GM12891 (cell line): Measurements from ENCODE around the gene LRMDA.

Experiments
- DNase-seq: peaks from one replicate; pipeline ENCODE4 v3.0.0; 2011; ENCODE audit warnings: low spot score; ENCODE audit not compliant: insufficient read length
- FAIRE-seq: peaks from 2 replicates; lab custom pipeline; 2011; peaks lifted over from hg19 to GRCh38; lab: Jason Lieb, UNC
- PAX5 ChIP-seq: IDR thresholded peaks from 2 replicates; pipeline ENCODE4 v1.6.1; 2011; ENCODE audit warnings: low read length, moderate library complexity, mild to moderate bottlenecking; ENCODE audit not compliant: insufficient read depth, severe bottlenecking
- POLR2A ChIP-seq: IDR thresholded peaks from 2 replicates; pipeline ENCODE4 v1.6.1; 2011; ENCODE audit warnings: low read depth, low read length, control low read depth
- POLR2AphosphoS5 ChIP-seq: IDR thresholded peaks from 2 replicates; pipeline ENCODE4 v1.6.1; 2011; ENCODE audit warnings: low read depth, low read length, control low read depth
- POU2F2 ChIP-seq: IDR thresholded peaks from 2 replicates; pipeline ENCODE4 v1.6.1; 2011; ENCODE audit warnings: low read depth, mild to moderate bottlenecking, control low read depth, low read length, moderate library complexity
- SPI1 ChIP-seq: IDR thresholded peaks from 2 replicates; pipeline ENCODE4 v1.6.1; 2011; ENCODE audit warnings: low read depth, low read length, control low read depth
- TAF1 ChIP-seq: IDR thresholded peaks from 2 replicates; pipeline ENCODE4 v1.6.1; 2011; ENCODE audit warnings: low read depth, low read length, control low read depth

Gene LRMDA

GRCh38 chr10:76433161-76434005, 1002.0 kb downstream of the LRMDA start:
- TF ChIP-seq SPI1 (no peak), PAX5 (no peak), TAF1 (no peak), POLR2AphosphoS5 (no peak), POU2F2 (no peak), POLR2A (no peak)
- DNase-seq (no peak), FAIRE-seq (no peak)

- FAIRE-seq (no peak), DNase-seq (no peak)
- no peak for TF ChIP-seq PAX5
- no peak for TF ChIP-seq SPI1
- no peak for TF ChIP-seq POLR2A
- TF ChIP-seq TAF1: no peak
- TF ChIP-seq POLR2AphosphoS5: no peak
Measured at GRCh38 chr10:76435157-76435556, 1003.7 kb downstream of the LRMDA start.

DNA sequence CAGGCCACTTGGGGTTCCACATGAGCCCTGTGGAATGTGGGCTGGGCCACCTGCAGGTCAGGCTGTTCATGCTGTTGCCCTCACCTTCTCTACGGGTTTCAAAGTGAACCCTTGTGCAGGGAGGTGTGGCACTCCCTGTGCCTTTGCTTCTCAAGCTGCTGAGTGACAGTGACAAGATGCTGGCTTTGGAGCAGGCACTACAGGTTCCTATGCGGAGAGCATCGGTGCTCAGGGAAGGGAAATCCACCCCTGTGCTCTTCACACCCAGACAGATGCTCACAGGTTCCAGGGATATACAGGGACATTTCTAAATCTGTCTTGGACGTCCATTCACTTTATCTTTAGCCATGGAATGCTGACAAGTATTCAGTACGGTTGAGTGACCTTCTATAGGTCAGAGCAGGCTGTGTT, 1005.0 kb downstream of the LRMDA start:
- TF ChIP-seq POLR2AphosphoS5 (no peak), PAX5 (no peak), POLR2A (no peak)
- FAIRE-seq (no peak), DNase-seq (no peak)

DNA sequence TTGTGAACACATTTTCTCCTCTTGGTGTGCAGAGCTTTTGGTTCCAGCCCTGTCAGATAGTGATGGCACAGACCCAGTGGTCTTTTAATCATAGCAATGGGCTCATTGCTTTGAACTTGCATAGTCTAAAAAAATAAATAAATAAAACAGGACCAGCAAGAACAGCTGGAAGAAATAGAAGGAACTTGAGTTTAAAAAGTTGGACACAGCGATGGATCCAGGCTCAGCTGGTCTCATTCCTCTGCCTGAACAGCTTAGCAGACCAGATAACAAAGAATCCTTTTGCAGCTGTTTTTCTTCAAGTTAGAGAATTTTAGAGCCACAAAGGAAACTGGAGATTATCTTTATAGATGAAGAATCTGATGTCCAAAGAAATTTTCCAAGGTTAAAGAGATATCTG, 1005.6 kb downstream of the LRMDA start:
- no peak for DNase-seq
- TF ChIP-seq SPI1 (no peak), POLR2AphosphoS5 (no peak), PAX5 (no peak), TAF1 (no peak), POU2F2 (no peak), POLR2A (no peak)
- no peak for FAIRE-seq

DNA sequence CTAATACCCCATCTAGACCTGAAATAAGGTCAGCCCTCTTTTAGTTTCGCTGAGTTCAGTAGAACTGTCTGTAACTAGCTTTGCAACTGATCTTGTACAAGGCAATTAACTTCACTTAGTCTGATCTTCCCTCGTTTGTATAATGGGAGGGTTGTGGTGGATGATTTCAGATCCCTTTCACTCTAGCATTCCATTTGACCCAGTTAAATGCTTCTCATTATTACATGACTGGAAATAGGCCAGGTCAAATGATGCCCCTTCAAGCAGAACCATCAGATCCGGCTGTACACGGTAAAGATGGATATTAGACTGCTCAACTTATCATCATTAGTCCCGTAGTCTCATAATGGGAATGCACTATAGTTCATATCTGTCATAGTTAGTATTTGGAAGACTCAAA, 1009.0 kb downstream of the LRMDA start:
- no peak for TF ChIP-seq POLR2A
- no peak for TF ChIP-seq SPI1
- no peak for TF ChIP-seq TAF1
- no peak for TF ChIP-seq PAX5
- DNase-seq (no peak), FAIRE-seq (no peak)

- FAIRE-seq (no peak), DNase-seq (no peak)
- TF ChIP-seq POU2F2: no peak
- no peak for TF ChIP-seq POLR2AphosphoS5
- TF ChIP-seq TAF1: no peak
- no peak for TF ChIP-seq SPI1
- no peak for TF ChIP-seq PAX5
- TF ChIP-seq POLR2A: no peak
Measured at GRCh38 chr10:76442113-76442512, 1010.7 kb downstream of the LRMDA start.

DNA sequence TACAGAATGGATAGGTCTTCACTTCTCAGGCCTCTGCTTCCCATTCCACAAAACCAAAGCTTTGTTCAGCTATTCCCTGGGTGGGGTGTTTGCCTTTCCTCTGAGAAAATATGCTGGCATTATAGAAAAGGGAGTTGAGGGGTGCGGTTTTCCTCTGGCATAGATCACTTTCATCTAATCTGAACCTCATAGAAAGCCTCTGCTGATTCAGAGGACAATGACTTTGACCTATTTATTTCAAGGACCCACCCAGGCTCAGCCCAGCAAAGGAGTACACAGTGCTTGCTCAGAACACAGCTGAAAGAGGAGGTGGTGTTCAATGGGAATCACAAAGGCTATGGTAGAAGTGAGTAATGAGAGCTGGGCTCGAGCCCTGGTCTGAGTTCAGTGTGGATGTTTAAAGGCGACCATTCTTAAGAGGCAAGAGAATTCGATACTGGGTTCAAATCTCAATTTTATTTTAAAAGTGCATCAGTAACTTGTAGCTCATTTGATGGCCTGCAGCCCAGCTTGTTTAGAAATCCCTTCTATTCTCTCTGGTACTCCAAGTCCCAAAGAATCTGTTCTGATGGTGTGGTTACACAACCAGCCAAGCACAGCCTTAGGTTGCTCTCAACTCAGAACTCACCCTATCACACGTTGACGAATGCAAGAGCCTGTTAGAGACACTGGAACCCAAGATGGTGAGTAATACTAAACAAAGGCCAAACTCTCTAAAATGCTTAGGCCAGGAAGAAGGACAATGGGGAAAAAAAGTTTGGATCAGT, 1012.8 kb downstream of the LRMDA start:
- DNase-seq: no peak
- FAIRE-seq: no peak
- TF ChIP-seq POLR2AphosphoS5: no peak
- TF ChIP-seq POU2F2: no peak
- no peak for TF ChIP-seq SPI1
- TF ChIP-seq POLR2A: no peak
- TF ChIP-seq PAX5: no peak
- no peak for TF ChIP-seq TAF1

- FAIRE-seq (no peak), DNase-seq (no peak)
- no peak for TF ChIP-seq POU2F2
Measured at GRCh38 chr10:76447578-76447977, 1016.2 kb downstream of the LRMDA start.

- no peak for DNase-seq
- no peak for FAIRE-seq
- TF ChIP-seq PAX5: no peak
- TF ChIP-seq POU2F2: no peak
- no peak for TF ChIP-seq POLR2AphosphoS5
- no peak for TF ChIP-seq POLR2A
- no peak for TF ChIP-seq SPI1
- TF ChIP-seq TAF1: no peak
Measured at GRCh38 chr10:76451911-76452310, 1020.5 kb downstream of the LRMDA start.

DNA sequence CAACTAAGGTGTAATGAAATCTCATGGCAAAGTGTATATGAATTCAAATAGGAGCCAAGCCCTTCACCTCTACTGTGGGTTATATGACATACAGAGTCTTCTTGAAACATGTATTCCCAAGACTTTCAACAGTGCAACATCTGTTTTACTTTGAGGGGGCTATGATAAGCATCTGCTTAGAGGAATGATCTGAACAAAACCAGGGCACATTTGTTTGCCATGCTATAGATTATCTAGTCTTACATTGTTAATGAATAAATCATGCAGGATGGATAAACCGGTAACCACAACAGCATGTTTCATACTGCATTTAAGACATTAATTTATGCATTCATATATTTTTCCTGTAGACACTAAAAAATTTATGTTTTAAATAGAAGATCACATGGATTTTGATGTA, 1021.9 kb downstream of the LRMDA start:
- FAIRE-seq (no peak), DNase-seq (no peak)
- TF ChIP-seq SPI1 (no peak), POLR2A (no peak), TAF1 (no peak), POLR2AphosphoS5 (no peak), POU2F2 (no peak), PAX5 (no peak)
